Natural killer cell (primary cell): ENCODE results near the gene ATP10A. TPM values are rescaled to one million over a fixed set of nuclear protein-coding genes. Genes with fewer than 3 reads are reported as not detected.

ENCODE experiments used
- ATAC-seq, 3 donors: fragments of 150-1000 bp in 2 of 3; fragments of 200-7000 bp in 1 of 3; cut with Tn5 transposase; 1 replicate in 1 of 3; 2 replicates in 2 of 3; pipeline ENCODE4 v1.10.0; 2021; ENCODE audit warnings: mild to moderate bottlenecking in 2 of 3, moderate library complexity in 2 of 3
- DNase-seq, 2 donors: peaks; one replicate each; pipeline versions ENCODE4 v3.0.0 to v3.0.0-alpha.2; 2013 to 2021; ENCODE audit warnings: mixed read lengths in 1 of 2
- H3K27ac ChIP-seq: one replicate; pipeline ENCODE4 v1.5.1; 2013; ENCODE audit warnings: mild to moderate bottlenecking, low read length
- H3K27me3 ChIP-seq: one replicate; pipeline ENCODE4 v1.6.1; 2013; ENCODE audit warnings: low read length; ENCODE audit not compliant: control insufficient read depth, insufficient read depth
- H3K36me3 ChIP-seq: one replicate; pipeline ENCODE4 v1.6.1; 2013; ENCODE audit warnings: low read length; ENCODE audit not compliant: control insufficient read depth, insufficient read depth
- H3K4me1 ChIP-seq: one replicate; pipeline ENCODE4 v1.6.1; 2013; ENCODE audit warnings: low read length; ENCODE audit not compliant: control insufficient read depth, insufficient read depth
- H3K4me3 ChIP-seq: one replicate; pipeline ENCODE4 v1.5.1; 2013; ENCODE audit warnings: low read length
- H3K9me3 ChIP-seq: one replicate; pipeline ENCODE4 v1.6.1; 2013; ENCODE audit warnings: low read length; ENCODE audit not compliant: control insufficient read depth, insufficient read depth
- H3K27ac Mint-ChIP-seq, 2 donors: one replicate each; pipeline ENCODE4 v1.8.0; 2022; ENCODE audit warnings: mild to moderate bottlenecking in 2 of 2, mixed read lengths in 2 of 2, moderate library complexity in 1 of 2
- H3K27me3 Mint-ChIP-seq, 2 donors: one replicate each; pipeline ENCODE4 v1.8.0; 2022; ENCODE audit warnings: low read depth in 2 of 2, mixed read lengths in 2 of 2
- H3K36me3 Mint-ChIP-seq: one replicate; pipeline ENCODE4 v1.8.0; 2022; ENCODE audit warnings: mixed read lengths
- H3K4me1 Mint-ChIP-seq, 2 donors: one replicate each; pipeline ENCODE4 v1.8.0; 2022; ENCODE audit warnings: mixed read lengths in 2 of 2
- H3K4me3 Mint-ChIP-seq: one replicate; pipeline ENCODE4 v1.8.0; 2022; ENCODE audit warnings: mild to moderate bottlenecking, moderate library complexity, mixed read lengths
- H3K9me3 Mint-ChIP-seq, 2 donors: one replicate each; pipeline ENCODE4 v1.8.0; 2022; ENCODE audit warnings: mixed read lengths in 2 of 2
- WGBS: methylation state at CpG from one replicate; pipeline ENCODE4 v1.1.7; 2013; ENCODE audit warnings: missing lambda C conversion rate; ENCODE audit not compliant: insufficient coverage; 5-methylcytosine and 5-hydroxymethylcytosine counted together
- intact Hi-C: fragments of 100-400 bp; cut with micrococcal nuclease; formaldehyde crosslinking; loops from one replicate; pipeline ENCODE4 v1.14.2; 2022
- total RNA-seq, 4 donors: library from RNA; stranded (reverse); fragments of 120-200 nt in 1 of 4; gene quantifications; one replicate each; pipeline versions ENCODE4 v1.2.3 to v1.2.4, GENCODE V29; 2013 to 2022
- TF ChIP-seq, protein P1 (sequence below): fragments of 200-600 bp; IDR thresholded peaks from one replicate; pipeline ENCODE4 v1.8.0; 2022; ENCODE audit warnings: antibody characterized with exemption

ATP10A gene
- total RNA-seq, 3 donors from 2014 or later (not counting 1 experiment from before 2014, with no cell fraction given): 50.1 to 67.0 (median 51.2) TPM

DNA sequence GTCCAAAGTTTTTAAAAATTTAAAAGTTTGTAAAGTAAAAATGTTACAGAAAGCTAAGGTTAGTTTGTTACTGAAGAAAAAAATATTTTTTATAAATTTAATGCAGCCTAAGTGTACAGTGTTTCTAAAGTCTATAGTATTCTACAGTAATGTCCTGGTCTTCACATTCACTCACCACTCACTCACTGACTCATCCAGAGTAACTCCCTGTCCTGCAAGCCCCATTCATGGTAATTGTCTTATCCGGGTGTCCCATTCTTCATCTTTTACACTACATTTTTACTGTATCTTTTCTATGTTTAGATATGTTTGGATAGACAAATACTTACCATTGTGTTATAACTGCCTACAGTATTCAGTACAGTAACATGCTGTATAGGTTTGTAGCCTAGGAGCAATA, 36.7 kb upstream of the ATP10A start:
- Mint-ChIP-seq H3K27ac (no peak overlapping the region), H3K4me3 (no peak overlapping the region), H3K36me3 (no peaks in the 10 kb centered on the region), H3K4me1 (peaks cover 18 to 19% of the 10 kb centered on the region in 2 donors), H3K27me3 (peaks cover 0 to 6% of the 10 kb centered on the region in 2 donors), H3K9me3 (no peaks in the 10 kb centered on the region)
- H3K9me3 ChIP-seq: no peaks in the 10 kb centered on the region
- H3K27me3 ChIP-seq: no peaks in the 10 kb centered on the region
- no peaks in the 10 kb centered on the region for H3K36me3 ChIP-seq
- ATAC-seq: no peak
- no peak overlapping the region for H3K27ac ChIP-seq
- peaks cover 30% of the 10 kb centered on the region for H3K4me1 ChIP-seq
- TF ChIP-seq, protein P1, sequence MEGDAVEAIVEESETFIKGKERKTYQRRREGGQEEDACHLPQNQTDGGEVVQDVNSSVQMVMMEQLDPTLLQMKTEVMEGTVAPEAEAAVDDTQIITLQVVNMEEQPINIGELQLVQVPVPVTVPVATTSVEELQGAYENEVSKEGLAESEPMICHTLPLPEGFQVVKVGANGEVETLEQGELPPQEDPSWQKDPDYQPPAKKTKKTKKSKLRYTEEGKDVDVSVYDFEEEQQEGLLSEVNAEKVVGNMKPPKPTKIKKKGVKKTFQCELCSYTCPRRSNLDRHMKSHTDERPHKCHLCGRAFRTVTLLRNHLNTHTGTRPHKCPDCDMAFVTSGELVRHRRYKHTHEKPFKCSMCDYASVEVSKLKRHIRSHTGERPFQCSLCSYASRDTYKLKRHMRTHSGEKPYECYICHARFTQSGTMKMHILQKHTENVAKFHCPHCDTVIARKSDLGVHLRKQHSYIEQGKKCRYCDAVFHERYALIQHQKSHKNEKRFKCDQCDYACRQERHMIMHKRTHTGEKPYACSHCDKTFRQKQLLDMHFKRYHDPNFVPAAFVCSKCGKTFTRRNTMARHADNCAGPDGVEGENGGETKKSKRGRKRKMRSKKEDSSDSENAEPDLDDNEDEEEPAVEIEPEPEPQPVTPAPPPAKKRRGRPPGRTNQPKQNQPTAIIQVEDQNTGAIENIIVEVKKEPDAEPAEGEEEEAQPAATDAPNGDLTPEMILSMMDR: no peak
- no CpG with 5 or more reads among the region's 1 CpG for WGBS
- intact Hi-C loops: no loop called here
- H3K4me3 ChIP-seq: no peak overlapping the region
- no peak for DNase-seq

DNA sequence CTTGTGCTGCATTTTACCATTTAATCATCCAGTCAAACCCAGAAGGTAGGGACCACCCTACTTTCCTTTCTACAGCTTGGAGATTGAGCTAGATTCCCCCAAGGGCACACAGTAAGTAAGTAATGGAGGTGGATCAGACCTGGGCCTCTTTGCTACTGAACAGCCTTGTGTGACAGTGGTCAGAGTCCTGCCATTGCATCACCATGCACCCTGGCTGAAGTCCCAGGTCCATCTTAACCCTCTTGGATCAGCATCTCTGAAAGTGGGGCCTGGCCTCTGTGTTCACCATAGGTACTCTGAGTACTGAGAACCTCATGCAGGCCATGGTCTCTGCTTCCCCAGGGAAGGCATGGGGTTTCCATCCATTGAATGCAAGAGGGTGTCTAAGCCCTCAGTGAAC, 34.5 kb upstream of the ATP10A start:
- ATAC-seq: no peak
- no peak overlapping the region for H3K4me3 Mint-ChIP-seq
- Histone ChIP-seq H3K27me3 (no peaks in the 10 kb centered on the region), H3K4me1 (peaks cover 10% of the 10 kb centered on the region), H3K9me3 (no peaks in the 10 kb centered on the region), H3K36me3 (no peaks in the 10 kb centered on the region), H3K4me3 (no peak overlapping the region), H3K27ac (no peak overlapping the region)
- no peaks in the 10 kb centered on the region for H3K36me3 Mint-ChIP-seq
- intact Hi-C loops: no loop called here
- peaks cover 5 to 6% of the 10 kb centered on the region in 2 donors for H3K27me3 Mint-ChIP-seq
- H3K4me1 Mint-ChIP-seq: peaks cover 1 to 3% of the 10 kb centered on the region in 2 donors
- H3K9me3 Mint-ChIP-seq: no peaks in the 10 kb centered on the region
- H3K27ac Mint-ChIP-seq: no peak overlapping the region
- TF ChIP-seq, protein P1: no peak
- no peak for DNase-seq

DNA sequence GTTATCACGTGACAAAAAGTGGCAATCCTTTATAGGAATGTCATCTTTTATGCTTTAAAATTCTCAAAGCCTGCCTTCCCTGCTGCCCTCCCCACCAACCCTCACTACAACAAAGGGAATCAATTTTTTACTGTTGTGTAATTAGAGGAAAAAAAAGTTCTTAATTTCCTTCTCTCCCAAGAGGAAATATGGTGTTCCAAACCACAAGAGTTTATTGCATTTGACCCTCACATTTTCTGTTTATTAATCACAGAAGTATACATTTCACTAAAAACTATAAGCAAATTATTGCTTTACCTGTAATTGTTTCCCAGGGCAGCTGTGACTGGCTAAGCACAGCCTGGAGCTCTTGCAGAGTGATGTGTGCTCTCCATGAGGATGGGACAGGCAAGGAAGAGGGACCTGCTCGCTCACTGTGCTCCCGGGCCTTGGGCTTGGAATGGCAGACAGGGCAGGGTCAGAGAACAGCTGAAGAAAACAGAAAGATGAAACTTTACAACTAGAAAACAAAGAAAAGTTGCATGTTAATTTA, 31.3 kb upstream of the ATP10A start:
- no peak for DNase-seq
- Mint-ChIP-seq H3K27ac (no peak overlapping the region), H3K4me1 (no peaks in the 10 kb centered on the region), H3K36me3 (no peaks in the 10 kb centered on the region), H3K4me3 (no peak overlapping the region), H3K9me3 (no peaks in the 10 kb centered on the region), H3K27me3 (peaks cover 12 to 13% of the 10 kb centered on the region in 2 donors)
- H3K36me3 ChIP-seq: no peaks in the 10 kb centered on the region
- WGBS: 80% methylated on average over 2 of the region's 3 CpGs
- no peak overlapping the region for H3K27ac ChIP-seq
- ATAC-seq: no peak
- no peaks in the 10 kb centered on the region for H3K9me3 ChIP-seq
- TF ChIP-seq, protein P1: no peak
- intact Hi-C loops: no loop called here
- H3K4me1 ChIP-seq: no peaks in the 10 kb centered on the region
- no peaks in the 10 kb centered on the region for H3K27me3 ChIP-seq
- H3K4me3 ChIP-seq: no peak overlapping the region

DNA sequence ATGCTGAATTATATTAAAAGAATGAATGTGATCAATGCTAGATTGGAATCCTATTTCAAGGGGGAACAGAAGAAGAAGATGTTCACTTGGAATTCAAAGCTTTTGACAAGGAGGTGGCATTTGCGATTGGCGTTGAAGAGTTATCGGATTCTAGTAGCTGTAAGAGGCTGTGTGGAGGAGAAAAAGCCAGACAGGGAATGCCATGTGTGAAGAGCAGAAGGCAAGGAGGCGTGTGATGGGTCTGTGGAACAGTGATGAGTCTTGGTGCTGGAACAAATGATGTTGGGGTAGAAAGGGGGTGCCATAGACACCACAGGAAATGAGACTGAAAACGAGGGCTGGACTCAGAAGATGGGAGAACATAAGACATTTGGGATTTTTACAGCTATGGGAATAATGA, 30.5 kb upstream of the ATP10A start:
- TF ChIP-seq, protein P1: no peak
- Histone ChIP-seq H3K4me3 (no peak overlapping the region), H3K36me3 (no peaks in the 10 kb centered on the region), H3K27me3 (no peaks in the 10 kb centered on the region), H3K4me1 (no peaks in the 10 kb centered on the region), H3K27ac (no peak overlapping the region), H3K9me3 (no peaks in the 10 kb centered on the region)
- no peaks in the 10 kb centered on the region for H3K36me3 Mint-ChIP-seq
- H3K27me3 Mint-ChIP-seq: peaks cover 12 to 13% of the 10 kb centered on the region in 2 donors
- no peak overlapping the region for H3K27ac Mint-ChIP-seq
- ATAC-seq (no peak), DNase-seq (no peak)
- intact Hi-C loops: no loop called here
- H3K4me3 Mint-ChIP-seq: no peak overlapping the region
- H3K4me1 Mint-ChIP-seq: no peaks in the 10 kb centered on the region
- no peaks in the 10 kb centered on the region for H3K9me3 Mint-ChIP-seq
- 81% methylated on average over 5 of the region's 5 CpGs for WGBS
